ENCODE measurements around the gene S100P.

The S100P gene

GRCh38 chr4:6673660-6674499, 19.8 kb upstream of the S100P start:
- DNase-seq = peak; percentile 82

- no peak for DNase-seq
Observed at GRCh38 chr4:6674500-6675149, 19.1 kb upstream of the S100P start.

- no peak for DNase-seq
Observed at GRCh38 chr4:6676722-6677558, 16.7 kb upstream of the S100P start.

- no peak for DNase-seq
Observed at GRCh38 chr4:6680372-6681034, 13.2 kb upstream of the S100P start.

GRCh38 chr4:6681191-6681590, 12.5 kb upstream of the S100P start:
- DNase-seq = no peak

- DNase-seq = no peak
Observed at GRCh38 chr4:6682862-6683590, 10.7 kb upstream of the S100P start.

GRCh38 chr4:6684656-6685055, 9.0 kb upstream of the S100P start:
- no peak for DNase-seq

- no peak for DNase-seq
Observed at GRCh38 chr4:6686104-6686787, 7.4 kb upstream of the S100P start.

GRCh38 chr4:6687947-6688878, 5.5 kb upstream of the S100P start:
- DNase-seq = no peak

GRCh38 chr4:6688879-6689505, 4.7 kb upstream of the S100P start:
- DNase-seq = peak; percentile 38

- no peak for DNase-seq
Observed at GRCh38 chr4:6689506-6689960, 4.1 kb upstream of the S100P start.

GRCh38 chr4:6692379-6692778, 1.3 kb upstream of the S100P start:
- no peak for DNase-seq

GRCh38 chr4:6692806-6693205, 872 bp upstream of the S100P start:
- DNase-seq = no peak

GRCh38 chr4:6694177-6694901, 661 bp downstream of the S100P start:
- DNase-seq = no peak

- no peak for DNase-seq
Observed at GRCh38 chr4:6695660-6696610, 2.3 kb downstream of the S100P start.

GRCh38 chr4:6696611-6697010, 2.9 kb downstream of the S100P start:
- no peak for DNase-seq

- DNase-seq = no peak
Observed at GRCh38 chr4:6697131-6697530, 3.5 kb downstream of the S100P start.

- DNase-seq = no peak
Observed at GRCh38 chr4:6699388-6699787, 5.7 kb downstream of the S100P start.

All from DMS153 (cell line).